Measurements from ENCODE around the gene MPZL3.
"Not testable (repeated sequence)": the region's sequence is repeated elsewhere in the genome, so short reads cannot be mapped to it uniquely, and the experiment has no call there.

DNA sequence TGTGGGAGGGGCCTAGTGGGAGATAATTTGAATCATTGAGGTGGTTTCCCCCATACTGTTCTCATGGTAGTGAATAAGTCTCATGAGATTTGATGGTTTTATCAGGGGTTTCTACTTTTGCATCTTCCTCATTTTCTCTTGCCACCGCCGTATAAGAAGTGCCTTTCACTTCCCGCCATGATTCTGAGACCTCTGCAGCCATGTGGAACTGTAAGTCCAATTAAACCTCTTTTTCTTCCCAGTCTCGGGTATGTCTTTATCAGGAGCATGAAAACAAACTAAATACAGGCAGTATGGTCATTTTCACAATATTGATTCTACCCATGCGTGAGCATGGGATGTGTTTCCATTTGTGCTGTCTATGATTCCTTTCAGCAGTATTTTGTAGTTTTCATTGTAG, 59.3 kb downstream of the MPZL3 start:
- TF ChIP-seq TAF1 (IDR thresholded peaks at IDR 0.05; ENCODE audit: borderline replicate concordance, low read depth, low read length); POLR2AphosphoS5 (IDR thresholded peaks at IDR 0.05; ENCODE audit: low read depth, low read length); POLR2A (IDR thresholded peaks at IDR 0.05; ENCODE audit: low read depth, low read length): not testable (repeated sequence)

Data from GM12892 (cell line).